Thyroid gland (tissue), 4 donors: ENCODE measurements around the gene CTNNA2. TPM values are rescaled to one million over a fixed set of nuclear protein-coding genes. Genes with fewer than 3 reads are reported as not detected.

Source experiments
- DNase-seq, 2 donors: peaks; one replicate each; pipeline ENCODE4 v3.0.0-alpha.2; 2019
- H3K27ac ChIP-seq, 3 donors: fragments of 200-600 bp; sonication (generic); 1 replicate in 2 of 3; 2 replicates in 1 of 3; pipeline ENCODE4 v1.5.1; 2016 to 2019; ENCODE audit warnings: mild to moderate bottlenecking in 1 of 3, moderate library complexity in 1 of 3
- H3K27me3 ChIP-seq: fragments of 200-600 bp; sonication (generic); one replicate; pipeline ENCODE4 v1.5.1; 2019
- H3K36me3 ChIP-seq, 2 donors: fragments of 200-600 bp; sonication (generic); one replicate each; pipeline ENCODE4 v1.5.1; 2016 to 2019
- H3K4me1 ChIP-seq, 2 donors: fragments of 200-600 bp; sonication (generic); one replicate each; pipeline ENCODE4 v1.5.1; 2017 to 2019
- H3K4me3 ChIP-seq, 3 donors: fragments of 200-600 bp; sonication (generic); replicated peaks in 1 of 3; 1 replicate in 2 of 3; 2 replicates in 1 of 3; pipeline ENCODE4 v1.5.1; 2016; ENCODE audit warnings: mild to moderate bottlenecking in 1 of 3
- H3K9me3 ChIP-seq: fragments of 200-600 bp; sonication (generic); one replicate; pipeline ENCODE4 v1.5.1; 2017
- CTCF ChIP-seq, 6 experiments: fragments of 200-600 bp in 3 of 6; fragments of 450-650 bp in 3 of 6; sonication (generic) in 3 of 6; IDR thresholded peaks; one replicate each; pipeline ENCODE4 v1.5.1; 2016 to 2019; ENCODE audit warnings: antibody characterized with exemption in 6 of 6, mild to moderate bottlenecking in 2 of 6, inconsistent platforms in 1 of 6, moderate library complexity in 1 of 6
- POLR2A ChIP-seq, 2 donors: fragments of 450-650 bp; IDR thresholded peaks; one replicate each; pipeline ENCODE4 v1.6.1; 2017; ENCODE audit warnings: antibody characterized with exemption in 2 of 2, mild to moderate bottlenecking in 2 of 2, moderate library complexity in 1 of 2
- WGBS, 2 donors: methylation state at CpG; one replicate each; pipeline ENCODE4 v1.1.5; 2017; 5-methylcytosine and 5-hydroxymethylcytosine counted together
- intact Hi-C: fragments of 100-400 bp; cut with DNase I; formaldehyde crosslinking; loops from one replicate; pipeline ENCODE4 v1.15.1; 2023
- total RNA-seq, 4 donors: library from RNA; depleted of rRNA; stranded (reverse); fragments of >200 nt; gene quantifications; one replicate each; pipeline ENCODE4 v1.2.3, GENCODE V29; 2016

The CTNNA2 gene
- total RNA-seq, 4 donors from 2014 or later: 0.13 to 0.44 (median 0.22) TPM; not detected in 1

DNA sequence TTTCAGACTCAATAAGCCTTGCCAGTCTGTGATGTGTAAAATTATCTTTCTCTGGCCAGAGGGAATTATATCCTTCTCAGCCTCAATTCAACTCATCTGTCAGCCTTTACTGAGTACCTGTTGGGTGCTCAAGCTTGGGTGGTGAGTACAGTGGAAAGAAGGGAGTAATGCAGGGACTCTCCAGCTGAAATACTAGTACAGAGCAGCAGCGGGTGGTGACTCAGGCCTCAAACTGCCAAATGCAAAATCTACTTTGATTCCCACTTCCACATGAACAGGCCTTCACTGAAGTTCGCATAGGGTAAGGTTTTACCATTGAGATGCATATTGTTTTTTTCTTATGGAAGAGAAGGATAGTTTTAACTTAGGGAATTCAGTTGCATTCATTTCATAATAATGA, 464.9 kb downstream of the CTNNA2 start:
- H3K4me1 ChIP-seq: no peaks in the 10 kb centered on the region
- no peaks in the 10 kb centered on the region for H3K36me3 ChIP-seq
- WGBS, 2 donors: 91 to 100% methylated on average over 2 of the region's 2 CpGs
- TF ChIP-seq CTCF (IDR thresholded peaks at IDR 0.05): no peak
- H3K27me3 ChIP-seq: no peaks in the 10 kb centered on the region
- intact Hi-C loops: no loop called here
- H3K4me3 ChIP-seq: no peak overlapping the region
- DNase-seq: no peak
- H3K9me3 ChIP-seq: no peaks in the 10 kb centered on the region
- H3K27ac ChIP-seq: no peak overlapping the region

DNA sequence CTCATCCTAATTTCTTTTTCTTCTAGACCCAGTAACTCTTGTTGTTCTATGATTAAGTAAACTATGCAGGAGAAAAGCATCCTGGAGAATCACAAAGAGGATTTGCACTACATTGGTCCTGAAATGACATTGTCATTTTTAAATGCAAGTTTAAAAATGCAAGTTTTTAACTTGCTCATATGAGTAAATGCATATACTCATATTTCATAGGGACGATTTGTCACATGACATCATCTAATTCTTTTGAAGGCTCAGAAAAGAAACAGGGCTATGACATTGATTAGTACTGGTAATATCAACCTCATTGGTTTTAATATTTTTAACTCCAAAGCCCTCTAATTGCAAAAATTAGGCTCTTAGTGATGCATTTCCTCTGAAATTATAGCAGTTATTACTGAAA, 467.3 kb downstream of the CTNNA2 start:
- no peaks in the 10 kb centered on the region for H3K4me1 ChIP-seq
- no peaks in the 10 kb centered on the region for H3K36me3 ChIP-seq
- TF ChIP-seq POLR2A (IDR thresholded peaks at IDR 0.05) (no peak), CTCF (IDR thresholded peaks at IDR 0.05) (no peak)
- no peak overlapping the region for H3K4me3 ChIP-seq
- no peaks in the 10 kb centered on the region for H3K27me3 ChIP-seq
- DNase-seq: no peak
- 35 to 85% methylated on average over 1 of the region's 1 CpG for WGBS, 2 donors
- H3K27ac ChIP-seq: no peak overlapping the region
- no peaks in the 10 kb centered on the region for H3K9me3 ChIP-seq
- intact Hi-C loops: no loop called here

DNA sequence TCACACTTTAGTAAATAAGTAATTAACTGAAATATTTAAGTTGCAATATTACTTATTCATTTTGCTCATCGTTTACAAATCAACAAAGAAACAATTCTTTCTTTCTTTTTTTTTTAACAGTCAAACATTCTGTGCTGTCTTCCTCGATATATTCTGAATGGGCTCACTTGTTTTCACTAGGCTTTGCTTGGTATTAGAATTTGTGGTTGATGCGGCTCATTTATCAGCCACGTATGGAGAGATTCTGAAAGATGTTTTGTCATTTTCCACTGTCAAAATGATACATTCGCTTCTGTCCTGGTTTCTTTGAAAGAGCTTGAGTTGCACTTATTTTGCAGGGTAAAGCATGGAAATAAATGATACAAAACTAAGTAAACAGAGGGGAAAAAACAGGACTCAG, 468.0 kb downstream of the CTNNA2 start:
- intact Hi-C loops: no loop called here
- TF ChIP-seq CTCF (IDR thresholded peaks at IDR 0.05) (no peak), POLR2A (IDR thresholded peaks at IDR 0.05) (no peak)
- Histone ChIP-seq H3K4me3 (no peak overlapping the region), H3K27me3 (no peaks in the 10 kb centered on the region), H3K4me1 (no peaks in the 10 kb centered on the region), H3K36me3 (no peaks in the 10 kb centered on the region), H3K27ac (no peak overlapping the region), H3K9me3 (no peaks in the 10 kb centered on the region)
- WGBS, 2 donors: 76 to 80% methylated on average over 5 of the region's 5 CpGs
- DNase-seq: no peak

DNA sequence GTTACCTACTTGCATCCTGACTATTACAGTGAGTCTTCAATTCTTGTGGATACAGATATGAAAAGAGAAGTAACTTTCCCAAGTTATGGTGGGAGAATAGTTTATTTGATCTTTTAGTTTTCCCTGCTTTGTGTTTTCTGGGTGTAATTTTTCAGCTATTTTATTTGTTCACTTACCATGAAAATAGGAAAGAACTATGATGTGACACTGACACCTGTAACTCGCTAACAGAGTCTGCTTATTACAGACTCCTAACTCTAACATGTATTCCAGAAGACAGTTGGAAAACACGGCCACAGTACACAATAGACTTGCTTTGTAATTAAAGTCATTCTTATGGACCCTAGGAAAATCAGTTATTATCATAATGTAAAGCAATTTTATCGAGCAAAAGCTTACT, 468.5 kb downstream of the CTNNA2 start:
- intact Hi-C loops: no loop called here
- 81 to 92% methylated on average over 3 of the region's 3 CpGs for WGBS, 2 donors
- TF ChIP-seq POLR2A (IDR thresholded peaks at IDR 0.05) (no peak), CTCF (IDR thresholded peaks at IDR 0.05) (no peak)
- Histone ChIP-seq H3K27ac (no peak overlapping the region), H3K27me3 (no peaks in the 10 kb centered on the region), H3K9me3 (no peaks in the 10 kb centered on the region), H3K4me1 (no peaks in the 10 kb centered on the region), H3K4me3 (no peak overlapping the region), H3K36me3 (no peaks in the 10 kb centered on the region)
- no peak for DNase-seq

- H3K9me3 ChIP-seq: no peaks in the 10 kb centered on the region
- intact Hi-C loops: no loop called here
- H3K4me3 ChIP-seq: no peak overlapping the region
- H3K27ac ChIP-seq: no peak overlapping the region
- no peaks in the 10 kb centered on the region for H3K36me3 ChIP-seq
- TF ChIP-seq POLR2A (IDR thresholded peaks at IDR 0.05) (no peak), CTCF (IDR thresholded peaks at IDR 0.05) (no peak)
- no peaks in the 10 kb centered on the region for H3K27me3 ChIP-seq
- no peak for DNase-seq
- WGBS, 2 donors: 76 to 82% methylated on average over 4 of the region's 4 CpGs
- H3K4me1 ChIP-seq: no peaks in the 10 kb centered on the region
Measured at GRCh38 chr2:79982445-79982844, 469.6 kb downstream of the CTNNA2 start.
